Esophagus muscularis mucosa (tissue), 3 donors: ENCODE data around the gene PUDP.

Source experiments
- CTCF ChIP-seq, 3 experiments: fragments of 200-600 bp in 2 of 3; fragments of 450-650 bp in 1 of 3; sonication (generic) in 2 of 3; IDR thresholded peaks; one replicate each; pipeline ENCODE4 v1.5.1; 2017 to 2019; ENCODE audit warnings: antibody characterized with exemption in 3 of 3, mild to moderate bottlenecking in 2 of 3, moderate library complexity in 1 of 3
- POLR2A ChIP-seq: fragments of 450-650 bp; IDR thresholded peaks from one replicate; pipeline ENCODE4 v1.6.1; 2017; ENCODE audit warnings: antibody characterized with exemption, moderate library complexity, mild to moderate bottlenecking, low read depth

- no peak for TF ChIP-seq POLR2A
- TF ChIP-seq CTCF (IDR thresholded peaks at IDR 0.05) = no peak
Observed at GRCh38 chrX:7163146-7163677, 15.3 kb upstream of the PUDP start.
